A549 (cell line): ENCODE measurements around the gene TMEM131. TPM values are rescaled to one million over a fixed set of nuclear protein-coding genes. Genes with fewer than 3 reads are reported as not detected.
"Not testable (repeated sequence)": the region's sequence is repeated elsewhere in the genome, so short reads cannot be mapped to it uniquely, and the experiment has no call there.

Experiments
- ATAC-seq, 2 experiments: fragments of 200-7000 bp in 1 of 2; fragments of >200 bp in 1 of 2; cut with Nextera tagmentation in 1 of 2; cut with Tn5 transposase in 1 of 2; 3 replicates each; pipeline versions ENCODE4 v1.8.0 to v1.9.1; 2018 to 2020; ENCODE audit warnings: mild to moderate bottlenecking in 1 of 2, moderate library complexity in 1 of 2
- CTCF ChIA-PET: fragments of 300-600 bp; sonication (Branson Sonifier 250); formaldehyde crosslinking; extraction: SDS; loops from one replicate; lab custom pipeline; 2021; ENCODE audit warnings: antibody characterized with exemption, inconsistent platforms; lab: Yijun Ruan, JAX
- POLR2A ChIA-PET: fragments of 350-600 bp; formaldehyde crosslinking; extraction: SDS; loops from one replicate; lab custom pipeline; 2021; ENCODE audit warnings: antibody characterized with exemption, inconsistent platforms; lab: Yijun Ruan, JAX
- DNase-seq, 2 experiments: peaks; one replicate each; pipeline versions ENCODE4 v3.0.0 to v3.0.0-alpha.2; 2011 to 2016; ENCODE audit warnings: low read depth in 1 of 2, low spot score in 1 of 2
- FAIRE-seq: peaks from 2 replicates; lab custom pipeline; 2011; peaks lifted over from hg19 to GRCh38; lab: Jason Lieb, UNC
- H3K27ac ChIP-seq, 2 experiments: fragments of >200 bp; sonication (Bioruptor Twin); formaldehyde crosslinking; 3 replicates each; pipeline ENCODE4 v1.5.1; 2016 to 2017
- H3K4me1 ChIP-seq: fragments of >200 bp; sonication (Bioruptor Twin); formaldehyde crosslinking; 3 replicates; pipeline ENCODE4 v1.6.1; 2016
- H3K4me2 ChIP-seq: fragments of >200 bp; sonication (Bioruptor Twin); formaldehyde crosslinking; 3 replicates; pipeline ENCODE4 v1.6.1; 2016
- H3K4me3 ChIP-seq: fragments of >200 bp; sonication (Bioruptor Twin); formaldehyde crosslinking; 3 replicates; pipeline ENCODE4 v1.5.1; 2016
- H3K9me3 ChIP-seq: fragments of >200 bp; sonication (Bioruptor Twin); formaldehyde crosslinking; 3 replicates; pipeline ENCODE4 v1.6.1; 2016
- BCL3 ChIP-seq: fragments of >200 bp; sonication (Bioruptor Twin); formaldehyde crosslinking; IDR thresholded peaks from 3 replicates; pipeline ENCODE4 v1.6.1; 2016
- CBX8 ChIP-seq: fragments of 200-600 bp; sonication (generic); IDR thresholded peaks from 2 replicates; pipeline ENCODE4 v1.6.1; 2016
- ELK1 ChIP-seq: fragments of 150-350 bp; IDR thresholded peaks from 2 replicates; pipeline ENCODE4 v1.6.1; 2014; ENCODE audit warnings: low read depth, mild to moderate bottlenecking, low read length
- FOXS1 ChIP-seq: fragments of 250-450 bp; sonication (Bioruptor Pico); IDR thresholded peaks from 2 replicates; pipeline ENCODE4 v1.5.0; 2020; ENCODE audit warnings: mild to moderate bottlenecking, moderate library complexity
- MAFK ChIP-seq: fragments of 450-650 bp; IDR thresholded peaks from 2 replicates; pipeline ENCODE4 v1.6.1; 2014; ENCODE audit not compliant: partially characterized antibody
- MAX ChIP-seq: IDR thresholded peaks from 2 replicates; pipeline ENCODE4 v1.6.1; 2012
- NFE2L2 ChIP-seq: fragments of 150-350 bp; conservative IDR thresholded peaks from 2 replicates; pipeline ENCODE4 v1.6.1; 2014; ENCODE audit warnings: low read length
- RNF2 ChIP-seq: fragments of 200-600 bp; sonication (generic); IDR thresholded peaks from 2 replicates; pipeline ENCODE4 v1.6.1; 2016; ENCODE audit warnings: low read depth, mild to moderate bottlenecking, antibody characterized with exemption, moderate library complexity, borderline replicate concordance
- SREBF2 ChIP-seq: fragments of 450-650 bp; IDR thresholded peaks from 2 replicates; pipeline ENCODE4 v1.6.1; 2014; ENCODE audit warnings: mild to moderate bottlenecking, moderate library complexity
- ZFP36 ChIP-seq: fragments of 450-650 bp; IDR thresholded peaks from 2 replicates; pipeline ENCODE4 v1.6.1; 2014; ENCODE audit warnings: borderline replicate concordance; ENCODE audit not compliant: partially characterized antibody
- WGBS: methylation state at CpG from one replicate; pipeline ENCODE4 v1.1.6; 2017; ENCODE audit errors: missing lambda C conversion rate; 5-methylcytosine and 5-hydroxymethylcytosine counted together
- polyA plus RNA-seq, 4 experiments: library from polyadenylated mRNA; depleted of rRNA in 3 of 4; stranded (reverse); fragments of >200 nt; fragmentation: RNase III in 1 of 4; extraction: RNeasy Plus Mini Kit Qiagen cat#74134 plus additional on column Dnase treatment in 1 of 4; gene quantifications; 2 replicates in 3 of 4; 3 replicates in 1 of 4; pipeline ENCODE4 v1.2.3, GENCODE V29; 2011 to 2017

The TMEM131 gene
- polyA plus RNA-seq, 2 of the 4 experiments (the other 2 are of a cell fraction), result 14.5 to 21.8 TPM

GRCh38 chr2:97831121-97831520 is 164.6 kb downstream of the TMEM131 start:
- CTCF ChIA-PET, result no interaction called here
- POLR2A ChIA-PET, result no interaction called here
- DNase-seq, result no peak
- H3K4me3 ChIP-seq, result no peak overlapping the region
- TF ChIP-seq RNF2, result no peak
- TF ChIP-seq ZFP36, result no peak
- TF ChIP-seq SREBF2, result no peak
- TF ChIP-seq, all 56 proteins: peak for 0
- H3K9me3 ChIP-seq, result no peaks in the 10 kb centered on the region
- H3K4me2 ChIP-seq, result no peak overlapping the region
- FAIRE-seq (no peak), ATAC-seq (no peak)
- 79% methylated on average over 2 of the region's 2 CpGs for WGBS
- no peak overlapping the region for H3K27ac ChIP-seq
- no peaks in the 10 kb centered on the region for H3K4me1 ChIP-seq

GRCh38 chr2:97829255-97829654 is 166.5 kb downstream of the TMEM131 start:
- DNase-seq, H3K27ac ChIP-seq, FAIRE-seq, POLR2A ChIA-PET, H3K4me2 ChIP-seq, H3K4me1 ChIP-seq, H3K4me3 ChIP-seq, ATAC-seq, H3K9me3 ChIP-seq, CTCF ChIA-PET: not testable (repeated sequence)
- peak; percentile 59 for TF ChIP-seq MAFK
- WGBS, result 96% methylated on average over 10 of the region's 10 CpGs

GRCh38 chr2:97827013-97827412 is 168.7 kb downstream of the TMEM131 start:
- ATAC-seq, H3K4me3 ChIP-seq, H3K9me3 ChIP-seq, POLR2A ChIA-PET, H3K27ac ChIP-seq, H3K4me2 ChIP-seq, H3K4me1 ChIP-seq, CTCF ChIA-PET, FAIRE-seq, DNase-seq: not testable (repeated sequence)
- 93% methylated on average over 19 of the region's 19 CpGs for WGBS

- H3K4me2 ChIP-seq, H3K27ac ChIP-seq, H3K9me3 ChIP-seq, CTCF ChIA-PET, H3K4me3 ChIP-seq, POLR2A ChIA-PET, H3K4me1 ChIP-seq, ATAC-seq, DNase-seq, FAIRE-seq: not testable (repeated sequence)
- 95% methylated on average over 3 of the region's 3 CpGs for WGBS
These were observed 169.4 kb downstream of the TMEM131 start for GRCh38 chr2:97826266-97826847.

- H3K4me3 ChIP-seq, CTCF ChIA-PET, H3K4me2 ChIP-seq, ATAC-seq, DNase-seq, H3K4me1 ChIP-seq, H3K27ac ChIP-seq, POLR2A ChIA-PET, FAIRE-seq, H3K9me3 ChIP-seq: not testable (repeated sequence)
- 89% methylated on average over 2 of the region's 2 CpGs for WGBS
These were observed 171.7 kb downstream of the TMEM131 start for GRCh38 chr2:97824011-97824410.

- H3K4me3 ChIP-seq, H3K4me1 ChIP-seq, POLR2A ChIA-PET, FAIRE-seq, CTCF ChIA-PET, DNase-seq, ATAC-seq, H3K9me3 ChIP-seq, H3K4me2 ChIP-seq, H3K27ac ChIP-seq: not testable (repeated sequence)
- 94% methylated on average over 6 of the region's 6 CpGs for WGBS
These were observed 173.9 kb downstream of the TMEM131 start for GRCh38 chr2:97821862-97822261.

- ATAC-seq (no peak), DNase-seq (no peak), FAIRE-seq (no peak)
- TF ChIP-seq RNF2 (no peak), MAX (no peak), CBX8 (no peak), NFE2L2 (no peak), FOXS1 (CRISPR knock-in tag) (no peak), ELK1 (no peak), BCL3 (no peak)
- H3K9me3 ChIP-seq, result no peaks in the 10 kb centered on the region
- 93% methylated on average over 6 of the region's 6 CpGs for WGBS
- no peaks in the 10 kb centered on the region for H3K4me1 ChIP-seq
- no peak overlapping the region for H3K27ac ChIP-seq
- H3K4me3 ChIP-seq, result no peak overlapping the region
- no peak overlapping the region for H3K4me2 ChIP-seq
- ChIA-PET CTCF (interaction anchor here (6.5 kb wide), 1 partner anchor 13 kb away, joined by 43 read pairs; no protein-coding TSS in a partner anchor), POLR2A (interaction anchor here (0.6 kb wide), 1 partner anchor 10 kb away, joined by 8 read pairs; no protein-coding TSS in a partner anchor)
These were observed 176.0 kb downstream of the TMEM131 start for GRCh38 chr2:97819754-97820153.
